HL-60 (cell line): ENCODE measurements around the gene CEP164.

ENCODE experiments used
- DNase-seq, 2 experiments: peaks; one replicate each; pipeline ENCODE4 v3.0.0-alpha.2; 2010 to 2020; ENCODE audit warnings: low read depth in 1 of 2, low spot score in 1 of 2
- H3K27ac ChIP-seq: fragments of 250-450 bp; sonication (Bioruptor Pico); replicated peaks from 2 replicates; pipeline ENCODE4 v1.5.1; 2020; ENCODE audit warnings: mild to moderate bottlenecking, moderate library complexity
- H3K27me3 ChIP-seq: fragments of 250-450 bp; sonication (Bioruptor Pico); 2 replicates; pipeline ENCODE4 v1.5.1; 2021; ENCODE audit warnings: mild to moderate bottlenecking, moderate library complexity; ENCODE audit not compliant: insufficient read depth, poor library complexity, severe bottlenecking
- H3K4me3 ChIP-seq: replicated peaks from 2 replicates; pipeline ENCODE4 v1.5.1; 2011; ENCODE audit warnings: mild to moderate bottlenecking, control low read depth, low read length; ENCODE audit not compliant: insufficient read depth
- CTCF ChIP-seq: IDR thresholded peaks from one replicate; pipeline ENCODE4 v1.5.1; 2011; ENCODE audit warnings: low read length, control low read depth, inconsistent platforms; ENCODE audit not compliant: insufficient read depth
- GABPA ChIP-seq: IDR thresholded peaks from 2 replicates; pipeline ENCODE4 v1.6.1; 2012; ENCODE audit warnings: low read depth
- POLR2AphosphoS5 ChIP-seq: IDR thresholded peaks from 2 replicates; pipeline ENCODE4 v1.6.1; 2012; ENCODE audit warnings: low read depth
- REST ChIP-seq: IDR thresholded peaks from 2 replicates; pipeline ENCODE4 v1.6.1; 2012; ENCODE audit warnings: low read depth; ENCODE audit not compliant: insufficient replicate concordance
- SPI1 ChIP-seq: IDR thresholded peaks from 2 replicates; pipeline ENCODE4 v1.6.1; 2012; ENCODE audit warnings: low read depth, mild to moderate bottlenecking, borderline replicate concordance

Gene CEP164

GRCh38 chr11:117375960-117376359, 48.3 kb downstream of the CEP164 start:
- Histone ChIP-seq H3K27ac (no peak overlapping the region), H3K4me3 (no peak overlapping the region), H3K27me3 (no peaks in the 10 kb centered on the region)
- no peak for DNase-seq
- TF ChIP-seq REST (no peak), POLR2AphosphoS5 (no peak), SPI1 (no peak), CTCF (no peak), GABPA (no peak)

- no peak for DNase-seq
- no peaks in the 10 kb centered on the region for H3K27me3 ChIP-seq
- no peak overlapping the region for H3K27ac ChIP-seq
- TF ChIP-seq GABPA (no peak), CTCF (no peak), REST (no peak), POLR2AphosphoS5 (no peak), SPI1 (no peak)
- no peak overlapping the region for H3K4me3 ChIP-seq
Observed at GRCh38 chr11:117376517-117376916, 48.9 kb downstream of the CEP164 start.

- no peaks in the 10 kb centered on the region for H3K27me3 ChIP-seq
- H3K27ac ChIP-seq, result no peak overlapping the region
- no peak for DNase-seq
- H3K4me3 ChIP-seq, result no peak overlapping the region
- no peak for TF ChIP-seq GABPA
- TF ChIP-seq POLR2AphosphoS5, result no peak
- TF ChIP-seq SPI1, result no peak
- no peak for TF ChIP-seq CTCF
- TF ChIP-seq REST, result no peak
Observed at GRCh38 chr11:117378976-117379865, 51.6 kb downstream of the CEP164 start.
